GM18909 (cell line): ENCODE data around the gene SDF4.

Source experiments
- ATAC-seq: cut with Tn5 transposase; IDR thresholded peaks from one replicate; pipeline ENCODE4 v1.9.1; 2021; ENCODE audit warnings: mild to moderate bottlenecking; ENCODE audit not compliant: unreplicated experiment, poor library complexity

SDF4 gene

GRCh38 chr1:1216770-1217620, 14.8 kb downstream of the SDF4 start:
- ATAC-seq: no peak

GRCh38 chr1:1215881-1216605, 15.8 kb downstream of the SDF4 start:
- ATAC-seq: no peak

- ATAC-seq: no peak
Observed at GRCh38 chr1:1215080-1215676, 16.6 kb downstream of the SDF4 start.

- no peak for ATAC-seq
Observed at GRCh38 chr1:1213345-1214265, 18.2 kb downstream of the SDF4 start, which contains the start of gene TNFRSF4. Gene TNFRSF4 (minus strand): TSS chr1:1214153. CDS start chr1:1214127, 26 bp downstream.

- ATAC-seq: no peak
Observed at GRCh38 chr1:1212780-1213344, 18.9 kb downstream of the SDF4 start.

- no peak for ATAC-seq
Observed at GRCh38 chr1:1211541-1212441, 20.0 kb downstream of the SDF4 start.

GRCh38 chr1:1210726-1211540, 20.9 kb downstream of the SDF4 start:
- ATAC-seq: no peak

GRCh38 chr1:1208713-1209433, 22.9 kb downstream of the SDF4 start:
- ATAC-seq: no peak

- ATAC-seq: no peak
Observed at GRCh38 chr1:1207571-1207892, 24.3 kb downstream of the SDF4 start.

GRCh38 chr1:1206966-1207531, 24.8 kb downstream of the SDF4 start:
- no peak for ATAC-seq

GRCh38 chr1:1206376-1206965, 25.3 kb downstream of the SDF4 start, which contains the start of gene TNFRSF18:
Gene TNFRSF18 (minus strand): TSS chr1:1206592. CDS start chr1:1206571, 21 bp downstream.
- ATAC-seq: no peak

GRCh38 chr1:1205769-1206375, 25.9 kb downstream of the SDF4 start:
- no peak for ATAC-seq

GRCh38 chr1:1204998-1205768, 26.6 kb downstream of the SDF4 start:
- ATAC-seq: no peak

GRCh38 chr1:1204425-1204920, 27.3 kb downstream of the SDF4 start:
- no peak for ATAC-seq
